Chondrocyte (in vitro differentiated cells): ENCODE data around the gene CFAP299. TPM values are rescaled to one million over a fixed set of nuclear protein-coding genes. Genes with fewer than 3 reads are reported as not detected.

Source experiments
- DNase-seq: peaks from one replicate; pipeline ENCODE4 v3.0.0; 2021; ENCODE audit warnings: mixed read lengths, low spot score
- H3K27ac Mint-ChIP-seq: one replicate; pipeline ENCODE4 v1.8.0; 2021; ENCODE audit warnings: mild to moderate bottlenecking, moderate library complexity, mixed read lengths; ENCODE audit not compliant: unreplicated experiment
- H3K27me3 Mint-ChIP-seq: 2 replicates; pipeline ENCODE4 v1.8.0; 2021; ENCODE audit warnings: low read depth, mixed read lengths
- H3K36me3 Mint-ChIP-seq: 2 replicates; pipeline ENCODE4 v1.8.0; 2021; ENCODE audit warnings: low read depth, mixed read lengths
- H3K4me1 Mint-ChIP-seq: 2 replicates; pipeline ENCODE4 v1.8.0; 2021; ENCODE audit warnings: low read depth, mild to moderate bottlenecking, mixed read lengths
- H3K4me3 Mint-ChIP-seq: one replicate; pipeline ENCODE4 v1.8.0; 2021; ENCODE audit warnings: mild to moderate bottlenecking, moderate library complexity, mixed read lengths; ENCODE audit not compliant: unreplicated experiment
- H3K9me3 Mint-ChIP-seq: 2 replicates; pipeline ENCODE4 v1.8.0; 2021; ENCODE audit warnings: low read depth, mixed read lengths
- CTCF ChIP-seq: fragments of 200-600 bp; sonication (generic); IDR thresholded peaks from 2 replicates; pipeline ENCODE4 v1.5.0; 2021; ENCODE audit warnings: antibody characterized with exemption, mild to moderate bottlenecking, moderate library complexity
- total RNA-seq: library from RNA; stranded (reverse); gene quantifications from 3 replicates; pipeline ENCODE4 v1.2.1, GENCODE V29; 2021

CFAP299 gene
- total RNA-seq, 1 donor from 2014 or later: 0.52 TPM

- no peak overlapping the region for H3K4me3 Mint-ChIP-seq
- H3K9me3 Mint-ChIP-seq: no peaks in the 10 kb centered on the region
- DNase-seq: no peak
- no peak for TF ChIP-seq CTCF
- peaks cover 4% of the 10 kb centered on the region for H3K27me3 Mint-ChIP-seq
- H3K4me1 Mint-ChIP-seq: no peaks in the 10 kb centered on the region
- H3K27ac Mint-ChIP-seq: no peak overlapping the region
- no peaks in the 10 kb centered on the region for H3K36me3 Mint-ChIP-seq
Measured at GRCh38 chr4:80806472-80806871, 470.9 kb downstream of the CFAP299 start.

- Mint-ChIP-seq H3K27ac (no peak overlapping the region), H3K36me3 (no peaks in the 10 kb centered on the region), H3K9me3 (no peaks in the 10 kb centered on the region), H3K4me3 (no peak overlapping the region), H3K27me3 (peaks cover 5% of the 10 kb centered on the region), H3K4me1 (no peaks in the 10 kb centered on the region)
- no peak for TF ChIP-seq CTCF
- no peak for DNase-seq
Measured at GRCh38 chr4:80809039-80809729, 473.7 kb downstream of the CFAP299 start.

GRCh38 chr4:80811406-80811805 is 475.9 kb downstream of the CFAP299 start:
- H3K4me3 Mint-ChIP-seq: no peak overlapping the region
- no peak for DNase-seq
- H3K4me1 Mint-ChIP-seq: no peaks in the 10 kb centered on the region
- H3K9me3 Mint-ChIP-seq: no peaks in the 10 kb centered on the region
- no peak overlapping the region for H3K27ac Mint-ChIP-seq
- no peaks in the 10 kb centered on the region for H3K36me3 Mint-ChIP-seq
- TF ChIP-seq CTCF: no peak
- H3K27me3 Mint-ChIP-seq: peaks cover 4% of the 10 kb centered on the region

GRCh38 chr4:80812145-80812544 is 476.6 kb downstream of the CFAP299 start:
- H3K4me1 Mint-ChIP-seq: no peaks in the 10 kb centered on the region
- H3K9me3 Mint-ChIP-seq: no peaks in the 10 kb centered on the region
- TF ChIP-seq CTCF: no peak
- no peak overlapping the region for H3K4me3 Mint-ChIP-seq
- no peaks in the 10 kb centered on the region for H3K36me3 Mint-ChIP-seq
- H3K27ac Mint-ChIP-seq: no peak overlapping the region
- H3K27me3 Mint-ChIP-seq: peaks cover 6% of the 10 kb centered on the region
- DNase-seq: no peak

- no peak for TF ChIP-seq CTCF
- H3K36me3 Mint-ChIP-seq: no peaks in the 10 kb centered on the region
- no peak for DNase-seq
- no peak overlapping the region for H3K27ac Mint-ChIP-seq
- peaks cover 6% of the 10 kb centered on the region for H3K27me3 Mint-ChIP-seq
- H3K4me3 Mint-ChIP-seq: no peak overlapping the region
- H3K4me1 Mint-ChIP-seq: no peaks in the 10 kb centered on the region
- H3K9me3 Mint-ChIP-seq: no peaks in the 10 kb centered on the region
Measured at GRCh38 chr4:80814266-80814665, 478.7 kb downstream of the CFAP299 start.
